K562 (cell line): ENCODE data around the gene NYAP2. TPM values are rescaled to one million over a fixed set of nuclear protein-coding genes. Genes with fewer than 3 reads are reported as not detected.
A peak's percentile ranks its signal among the peaks of the same experiment; 100 is the strongest.

Experiments
- ATAC-seq: fragments of 200-7000 bp; cut with Tn5 transposase; 3 replicates; pipeline ENCODE4 v1.9.1; 2020; ENCODE audit warnings: moderate library complexity
- BruUV-seq: library from RNA; stranded (reverse); fragments of 400-500 nt; replicated peaks from 2 replicates; lab custom pipeline; 2021; lab: Mats Ljungman, UMichigan
- CTCF ChIA-PET: fragments of 300-600 bp; formaldehyde crosslinking; extraction: SDS; loops from one replicate; lab custom pipeline; 2021; ENCODE audit warnings: low intra/inter-chr PET ratio; lab: Yijun Ruan, JAX
- POLR2A ChIA-PET: fragments of 300-600, 350-650 bp; sonication (Branson Sonifier 250); formaldehyde crosslinking; extraction: SDS; loops from one replicate; lab custom pipeline; 2021; ENCODE audit warnings: antibody characterized with exemption, inconsistent platforms; lab: Yijun Ruan, JAX
- DNase-seq, 4 experiments: peaks; one replicate each; pipeline versions ENCODE4 v3.0.0 to v3.0.0-alpha.2; 2011 to 2018; ENCODE audit warnings: low spot score in 3 of 4, mixed read lengths in 3 of 4; ENCODE audit errors: extremely low read depth in 1 of 4
- FAIRE-seq: peaks from 2 replicates; lab custom pipeline; 2011; peaks lifted over from hg19 to GRCh38; lab: Jason Lieb, UNC
- H2AFZ ChIP-seq: 2 replicates; pipeline ENCODE4 v1.6.0; 2011; ENCODE audit warnings: low read depth, low read length, control low read depth, inconsistent platforms
- H3K27ac ChIP-seq: fragments of 200-600 bp; 3 replicates; pipeline ENCODE4 v1.8.0; 2011; ENCODE audit warnings: low read depth, mild to moderate bottlenecking, control low read depth, inconsistent platforms, low read length, moderate library complexity, mixed read lengths; ENCODE audit errors: extremely low read depth
- H3K27me3 ChIP-seq, 2 experiments: fragments of 300-600 bp in 1 of 2; 2 replicates in 1 of 2; 3 replicates in 1 of 2; pipeline versions ENCODE4 v1.6.0 to v1.8.0; 2011; ENCODE audit warnings: inconsistent platforms in 2 of 2, low read length in 2 of 2, mild to moderate bottlenecking in 1 of 2, mixed read lengths in 1 of 2, moderate library complexity in 1 of 2; ENCODE audit not compliant: control insufficient read depth in 2 of 2, insufficient read depth in 2 of 2
- H3K36me3 ChIP-seq: fragments of 300-600 bp; 3 replicates; pipeline ENCODE4 v1.8.0; 2011; ENCODE audit warnings: mild to moderate bottlenecking, low read length, inconsistent platforms; ENCODE audit not compliant: control insufficient read depth, insufficient read depth
- H3K4me1 ChIP-seq, 2 experiments: fragments of 200-600 bp in 1 of 2; replicated peaks in 1 of 2; 2 replicates in 1 of 2; 3 replicates in 1 of 2; pipeline versions ENCODE4 v1.5.1 to v1.8.0; 2011; ENCODE audit warnings: inconsistent platforms in 2 of 2, low read length in 2 of 2, mild to moderate bottlenecking in 1 of 2, mixed read lengths in 1 of 2, moderate library complexity in 1 of 2; ENCODE audit not compliant: control insufficient read depth in 2 of 2, insufficient read depth in 2 of 2
- H3K4me2 ChIP-seq: 2 replicates; pipeline ENCODE4 v1.6.1; 2011; ENCODE audit warnings: low read length, control low read depth, inconsistent platforms, mixed read lengths; ENCODE audit not compliant: insufficient read depth
- H3K4me3 ChIP-seq: fragments of 200-600 bp; sonication (generic), shearing (Covaris generic); 2 replicates; pipeline ENCODE4 v1.5.1; 2016; ENCODE audit warnings: control low read depth, inconsistent platforms
- H3K79me2 ChIP-seq: fragments of 200-600 bp; 3 replicates; pipeline ENCODE4 v1.8.0; 2011; ENCODE audit warnings: low read length, inconsistent platforms; ENCODE audit not compliant: control insufficient read depth, insufficient read depth
- H3K9ac ChIP-seq, 2 experiments: 2 replicates each; pipeline versions ENCODE4 v1.6.0 to v1.6.1; 2011; ENCODE audit warnings: low read depth in 2 of 2, low read length in 2 of 2, control low read depth in 1 of 2, inconsistent platforms in 1 of 2, mild to moderate bottlenecking in 1 of 2, mixed read lengths in 1 of 2; ENCODE audit not compliant: insufficient read depth in 1 of 2
- H3K9me1 ChIP-seq: one replicate; pipeline ENCODE4 v1.6.0; 2011; ENCODE audit warnings: inconsistent platforms, mild to moderate bottlenecking, low read length, moderate library complexity; ENCODE audit not compliant: control insufficient read depth, insufficient read depth
- H3K9me3 ChIP-seq: replicated peaks from 2 replicates; pipeline ENCODE4 v1.5.1; 2011; ENCODE audit warnings: low read depth, low read length, inconsistent platforms; ENCODE audit not compliant: control insufficient read depth, insufficient read depth
- H4K20me1 ChIP-seq: replicated peaks from 2 replicates; pipeline ENCODE4 v1.6.1; 2011; ENCODE audit warnings: low read length, inconsistent platforms, mixed read lengths; ENCODE audit not compliant: control insufficient read depth, insufficient read depth
- CHD7 ChIP-seq: fragments of 200-600 bp; sonication (generic); IDR thresholded peaks from one replicate; pipeline ENCODE4 v1.6.1; 2012; ENCODE audit warnings: mild to moderate bottlenecking, low read depth, low read length, inconsistent platforms
- HMG20A ChIP-seq: fragments of 450-650 bp; formaldehyde crosslinking; conservative IDR thresholded peaks from 2 replicates; pipeline ENCODE4 v1.4.0; 2020; ENCODE audit warnings: mild to moderate bottlenecking, mixed read lengths
- POLR2AphosphoS2 ChIP-seq: IDR thresholded peaks from 2 replicates; pipeline ENCODE4 v1.6.1; 2012; ENCODE audit warnings: low read length, improper control_type of control experiment
- RAD51 ChIP-seq: fragments of 450-650 bp; IDR thresholded peaks from 2 replicates; pipeline ENCODE4 v1.7.1; 2016; ENCODE audit warnings: low read depth, mild to moderate bottlenecking, borderline replicate concordance
- WHSC1 ChIP-seq: IDR thresholded peaks from one replicate; pipeline ENCODE4 v1.6.1; 2012; ENCODE audit warnings: low read length, control low read depth, inconsistent platforms
- ZNF57 ChIP-seq: fragments of 450-650 bp; formaldehyde crosslinking; IDR thresholded peaks from 2 replicates; pipeline ENCODE4 v1.4.0; 2020; ENCODE audit warnings: mild to moderate bottlenecking, moderate library complexity
- WGBS: fragments of 100-300 bp; shearing (Covaris generic); methylation state at CpG from one replicate; pipeline ENCODE4 v1.1.6; 2016; ENCODE audit warnings: low coverage, mixed read lengths; ENCODE audit not compliant: insufficient coverage; ENCODE audit errors: missing lambda C conversion rate; 5-methylcytosine and 5-hydroxymethylcytosine counted together
- in situ Hi-C: fragments of 300-500 bp; cut with MboI; formaldehyde crosslinking; loops from 4 replicates; pipeline ENCODE4 v1.15.0; 2018; ENCODE audit warnings: inconsistent platforms, mixed read lengths
- intact Hi-C: fragments of 100-400 bp; cut with micrococcal nuclease; formaldehyde crosslinking; loops from 2 replicates; pipeline ENCODE4 v1.14.2; 2022
- polyA plus RNA-seq, 8 experiments: library from polyadenylated mRNA; depleted of rRNA in 4 of 8; stranded (reverse) in 5 of 8; unstranded in 3 of 8; fragments of >200 nt; fragmentation: Nextera tagmentation in 2 of 8; fragmentation: Illumina TruSeq in 1 of 8; extraction: Ambion mirVana in 2 of 8; extraction: Trizol in 1 of 8; gene quantifications; 2 replicates each; pipeline versions ENCODE4 v1.2.1 to v1.2.3, GENCODE V29; 2011 to 2014; ENCODE audit warnings: inconsistent platforms in 1 of 8, missing spikeins in 1 of 8
- total RNA-seq, 7 experiments: library from RNA; depleted of rRNA in 6 of 7; stranded (reverse); fragments of >200 nt in 6 of 7; fragmentation: Illumina TruSeq in 2 of 7; extraction: Trizol in 2 of 7; gene quantifications; 2 replicates each; pipeline versions ENCODE4 v1.2.1 to v1.2.3, GENCODE V29; 2011 to 2021; ENCODE audit warnings: low replicate concordance in 1 of 7
- TF ChIP-seq, protein P1 (sequence below): IDR thresholded peaks from 3 replicates; pipeline ENCODE4 v1.6.1; 2011; ENCODE audit warnings: borderline replicate concordance, mild to moderate bottlenecking, moderate library complexity; ENCODE audit not compliant: insufficient read length; ENCODE audit errors: extremely low read depth

NYAP2 gene
- total and polyA plus RNA-seq, 9 of the 15 experiments (the other 6 are each of a cell fraction or from before 2014, with no cell fraction given): 0.03 to 0.04 (median 0.04) TPM; not detected in 3

DNA sequence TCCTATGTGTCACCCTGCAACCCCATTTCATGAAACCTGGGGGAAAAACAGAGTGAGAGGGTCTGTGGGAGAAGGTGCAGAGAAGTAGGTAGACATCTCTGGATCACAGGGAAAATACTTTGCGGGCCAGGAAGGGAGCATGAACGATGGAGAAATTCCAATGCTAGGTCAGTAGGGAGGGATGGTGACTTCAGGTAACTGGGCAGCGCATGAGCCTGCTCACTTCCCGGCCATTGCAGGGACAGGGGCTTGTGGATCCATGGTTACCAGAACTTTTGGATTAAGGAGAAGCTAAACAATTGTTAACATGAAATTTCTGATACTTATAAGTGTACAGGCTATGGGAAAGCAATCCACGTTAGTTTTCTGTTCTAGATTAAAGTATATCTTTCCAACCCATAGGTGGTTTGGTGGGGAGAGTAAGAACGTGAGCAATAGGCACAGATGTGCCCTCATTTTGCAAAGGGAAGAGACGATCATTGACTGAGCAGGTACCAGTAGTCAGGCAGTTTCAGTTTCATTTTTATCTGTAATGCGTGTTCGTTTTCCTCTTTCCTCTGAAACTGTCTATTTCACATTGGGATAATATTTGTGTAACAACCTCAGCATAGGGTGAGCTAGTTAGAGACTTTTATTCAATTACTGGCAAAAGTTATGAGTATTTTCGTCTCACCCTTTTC, 65.0 kb downstream of the NYAP2 start:
- Histone ChIP-seq H3K27me3 (no peaks in the 10 kb centered on the region), H4K20me1 (no peaks in the 10 kb centered on the region), H3K79me2 (no peaks in the 10 kb centered on the region), H3K9ac (peak overlapping the region in 1 of 2 experiments; percentile 25; a peak in 1 of 4 replicates), H3K9me3 (no peaks in the 10 kb centered on the region), H2AFZ (peak overlapping the region; percentile 72; the same call in 1 of the 2 replicates), H3K36me3 (no peaks in the 10 kb centered on the region), H3K27ac (peak overlapping the region; percentile 39; the same call in 1 of the 3 replicates), H3K4me3 (no peak overlapping the region), H3K4me1 (no peaks in the 10 kb centered on the region; a peak in 1 of 5 replicates), H3K4me2 (peak overlapping the region; percentile 41; the same call in 1 of the 2 replicates), H3K9me1 (no peaks in the 10 kb centered on the region)
- CTCF ChIA-PET: no interaction called here
- intact Hi-C loops: no loop called here
- BruUV-seq: no TSS peak
- POLR2A ChIA-PET: no interaction called here
- FAIRE-seq (no peak), ATAC-seq (no peak), DNase-seq (no peak)
- WGBS: 3% methylated on average over 10 of the region's 10 CpGs
- in situ Hi-C loops: no loop called here
- TF ChIP-seq CHD7: no peak
- no peak for TF ChIP-seq WHSC1
- TF ChIP-seq RAD51: no peak
- no peak for TF ChIP-seq POLR2AphosphoS2
- TF ChIP-seq, protein P1, sequence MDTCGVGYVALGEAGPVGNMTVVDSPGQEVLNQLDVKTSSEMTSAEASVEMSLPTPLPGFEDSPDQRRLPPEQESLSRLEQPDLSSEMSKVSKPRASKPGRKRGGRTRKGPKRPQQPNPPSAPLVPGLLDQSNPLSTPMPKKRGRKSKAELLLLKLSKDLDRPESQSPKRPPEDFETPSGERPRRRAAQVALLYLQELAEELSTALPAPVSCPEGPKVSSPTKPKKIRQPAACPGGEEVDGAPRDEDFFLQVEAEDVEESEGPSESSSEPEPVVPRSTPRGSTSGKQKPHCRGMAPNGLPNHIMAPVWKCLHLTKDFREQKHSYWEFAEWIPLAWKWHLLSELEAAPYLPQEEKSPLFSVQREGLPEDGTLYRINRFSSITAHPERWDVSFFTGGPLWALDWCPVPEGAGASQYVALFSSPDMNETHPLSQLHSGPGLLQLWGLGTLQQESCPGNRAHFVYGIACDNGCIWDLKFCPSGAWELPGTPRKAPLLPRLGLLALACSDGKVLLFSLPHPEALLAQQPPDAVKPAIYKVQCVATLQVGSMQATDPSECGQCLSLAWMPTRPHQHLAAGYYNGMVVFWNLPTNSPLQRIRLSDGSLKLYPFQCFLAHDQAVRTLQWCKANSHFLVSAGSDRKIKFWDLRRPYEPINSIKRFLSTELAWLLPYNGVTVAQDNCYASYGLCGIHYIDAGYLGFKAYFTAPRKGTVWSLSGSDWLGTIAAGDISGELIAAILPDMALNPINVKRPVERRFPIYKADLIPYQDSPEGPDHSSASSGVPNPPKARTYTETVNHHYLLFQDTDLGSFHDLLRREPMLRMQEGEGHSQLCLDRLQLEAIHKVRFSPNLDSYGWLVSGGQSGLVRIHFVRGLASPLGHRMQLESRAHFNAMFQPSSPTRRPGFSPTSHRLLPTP: no peak
- no peak for TF ChIP-seq ZNF57 (CRISPR knock-in tag)
- no peak for TF ChIP-seq HMG20A (CRISPR knock-in tag)
